Activated naive CD4-positive, alpha-beta T cell treated with anti-CD3 and anti-CD28 coated beads, Interleukin-2, amount 50 U/mL, for 72 hours (primary cell): ENCODE data around the gene NRP1. TPM values are rescaled to one million over a fixed set of nuclear protein-coding genes. Genes with fewer than 3 reads are reported as not detected.
"Not testable (repeated sequence)": the region's sequence is repeated elsewhere in the genome, so short reads cannot be mapped to it uniquely, and the experiment has no call there.

Experiments used
- ATAC-seq, 2 donors: fragments of 150-1000 bp; cut with Tn5 transposase; 2 replicates each; pipeline ENCODE4 v1.10.0; 2021; ENCODE audit warnings: mild to moderate bottlenecking in 2 of 2, moderate library complexity in 2 of 2
- DNase-seq, 2 donors: peaks; one replicate each; pipeline ENCODE4 v3.0.0; 2021 to 2022; ENCODE audit warnings: low spot score in 2 of 2
- H3K27ac Mint-ChIP-seq, 2 donors: one replicate each; pipeline ENCODE4 v1.8.0; 2022; ENCODE audit warnings: mild to moderate bottlenecking in 2 of 2, mixed read lengths in 2 of 2
- H3K36me3 Mint-ChIP-seq, 2 donors: one replicate each; pipeline ENCODE4 v1.8.0; 2022; ENCODE audit warnings: mixed read lengths in 2 of 2
- H3K9me3 Mint-ChIP-seq, 2 donors: one replicate each; pipeline ENCODE4 v1.8.0; 2022; ENCODE audit warnings: mixed read lengths in 2 of 2
- total RNA-seq, 2 donors: library from RNA; stranded (reverse); gene quantifications; one replicate each; pipeline ENCODE4 v1.2.3, GENCODE V29; 2022

NRP1 gene
- under 1 TPM; 0.21 to 0.30 TPM for total RNA-seq

- Mint-ChIP-seq H3K36me3 (peaks cover 0 to 5% of the 10 kb centered on the region in 2 donors), H3K27ac (no peak within 1 kb of the TSS), H3K9me3 (no peaks in the 10 kb centered on the region)
- DNase-seq (peak in 1 of 2 donors; percentile 23), ATAC-seq (peak; percentile 29 to 36)
These were observed at the start of gene NRP1 for GRCh38 chr10:33334153-33334804. TSS of gene NRP1 (minus strand) at chr10:33334667. CDS start at chr10:33334382, 285 bp downstream.

GRCh38 chr10:33384201-33384600, 49.7 kb upstream of the NRP1 start:
- not testable (repeated sequence) for ATAC-seq, H3K36me3 Mint-ChIP-seq, H3K9me3 Mint-ChIP-seq, H3K27ac Mint-ChIP-seq, DNase-seq

GRCh38 chr10:33382921-33383713, 48.6 kb upstream of the NRP1 start:
- Mint-ChIP-seq H3K27ac (no peak overlapping the region), H3K9me3 (no peaks in the 10 kb centered on the region), H3K36me3 (no peaks in the 10 kb centered on the region)
- ATAC-seq (no peak), DNase-seq (no peak)

- H3K9me3 Mint-ChIP-seq: no peaks in the 10 kb centered on the region
- no peaks in the 10 kb centered on the region for H3K36me3 Mint-ChIP-seq
- no peak overlapping the region for H3K27ac Mint-ChIP-seq
- DNase-seq: no peak
- ATAC-seq: no peak
These were observed 47.7 kb upstream of the NRP1 start for GRCh38 chr10:33382216-33382600.

- ATAC-seq (no peak), DNase-seq (no peak)
- no peak overlapping the region for H3K27ac Mint-ChIP-seq
- no peaks in the 10 kb centered on the region for H3K36me3 Mint-ChIP-seq
- no peaks in the 10 kb centered on the region for H3K9me3 Mint-ChIP-seq
These were observed 47.2 kb upstream of the NRP1 start for GRCh38 chr10:33381451-33382215.

- H3K27ac Mint-ChIP-seq: no peak overlapping the region
- no peak for DNase-seq
- H3K9me3 Mint-ChIP-seq: no peaks in the 10 kb centered on the region
- peak; percentile 22 to 58 for ATAC-seq
- H3K36me3 Mint-ChIP-seq: no peaks in the 10 kb centered on the region
These were observed 43.2 kb upstream of the NRP1 start for GRCh38 chr10:33377658-33378025.

- peak; percentile 52 to 79 for ATAC-seq
- DNase-seq: peak in 1 of 2 donors; percentile 4
- no peak overlapping the region for H3K27ac Mint-ChIP-seq
- H3K36me3 Mint-ChIP-seq: no peaks in the 10 kb centered on the region
- H3K9me3 Mint-ChIP-seq: no peaks in the 10 kb centered on the region
These were observed 42.6 kb upstream of the NRP1 start for GRCh38 chr10:33376976-33377657.

- DNase-seq (no peak), ATAC-seq (no peak)
- no peaks in the 10 kb centered on the region for H3K9me3 Mint-ChIP-seq
- H3K27ac Mint-ChIP-seq: no peak overlapping the region
- H3K36me3 Mint-ChIP-seq: no peaks in the 10 kb centered on the region
These were observed 42.0 kb upstream of the NRP1 start for GRCh38 chr10:33376476-33376875.

GRCh38 chr10:33373263-33373662, 38.8 kb upstream of the NRP1 start:
- Mint-ChIP-seq H3K27ac (no peak overlapping the region), H3K36me3 (peaks cover 4 to 7% of the 10 kb centered on the region in 2 donors), H3K9me3 (peaks cover 0 to 9% of the 10 kb centered on the region in 2 donors)
- ATAC-seq: no peak
- no peak for DNase-seq

GRCh38 chr10:33371234-33371633, 36.8 kb upstream of the NRP1 start:
- peaks cover 1 to 12% of the 10 kb centered on the region in 2 donors for H3K9me3 Mint-ChIP-seq
- DNase-seq (no peak), ATAC-seq (no peak)
- H3K36me3 Mint-ChIP-seq: peaks cover 7 to 15% of the 10 kb centered on the region in 2 donors
- H3K27ac Mint-ChIP-seq: no peak overlapping the region

- Mint-ChIP-seq H3K27ac (no peak overlapping the region), H3K36me3 (peaks cover 7 to 18% of the 10 kb centered on the region in 2 donors), H3K9me3 (peaks cover 4 to 12% of the 10 kb centered on the region in 2 donors)
- no peak for DNase-seq
- ATAC-seq: no peak
These were observed 36.0 kb upstream of the NRP1 start for GRCh38 chr10:33370434-33370930.

- H3K27ac Mint-ChIP-seq: no peak overlapping the region
These were observed 33.6 kb upstream of the NRP1 start for GRCh38 chr10:33368086-33368485.

GRCh38 chr10:33365871-33366411, 31.5 kb upstream of the NRP1 start:
- Mint-ChIP-seq H3K9me3 (peaks cover 9 to 17% of the 10 kb centered on the region in 2 donors), H3K27ac (peak overlapping the region in 1 of 2 donors; percentile 35), H3K36me3 (peaks cover 7 to 24% of the 10 kb centered on the region in 2 donors)
- DNase-seq (peak in 1 of 2 donors; percentile 17), ATAC-seq (peak; percentile 96 to 97)

More at GRCh38 chr10:33368086-33368485, 33.6 kb upstream of the NRP1 start:
- Mint-ChIP-seq H3K9me3 (peaks cover 9 to 17% of the 10 kb centered on the region in 2 donors), H3K36me3 (peaks cover 7 to 24% of the 10 kb centered on the region in 2 donors)
- DNase-seq (no peak), ATAC-seq (no peak)

GRCh38 chr10:33365301-33365700, 30.8 kb upstream of the NRP1 start:
- Mint-ChIP-seq H3K36me3 (peaks cover 7 to 29% of the 10 kb centered on the region in 2 donors), H3K9me3 (peaks cover 9 to 17% of the 10 kb centered on the region in 2 donors), H3K27ac (peak overlapping the region; percentile 35 to 44)
- DNase-seq (no peak), ATAC-seq (peak; percentile 3 to 12)

GRCh38 chr10:33363106-33363505, 28.6 kb upstream of the NRP1 start:
- peaks cover 10 to 29% of the 10 kb centered on the region in 2 donors for H3K36me3 Mint-ChIP-seq
- no peak overlapping the region for H3K27ac Mint-ChIP-seq
- ATAC-seq: no peak
- no peak for DNase-seq
- peaks cover 9 to 10% of the 10 kb centered on the region in 2 donors for H3K9me3 Mint-ChIP-seq

- no peak for DNase-seq
- ATAC-seq: no peak
- Mint-ChIP-seq H3K9me3 (peaks cover 0 to 4% of the 10 kb centered on the region in 2 donors), H3K36me3 (peaks cover 10 to 11% of the 10 kb centered on the region in 2 donors), H3K27ac (no peak overlapping the region)
These were observed 23.5 kb upstream of the NRP1 start for GRCh38 chr10:33358016-33358415.
